Progenitor cell of endocrine pancreas (in vitro differentiated cells): Measurements from ENCODE around the gene C1orf87. TPM values are rescaled to one million over a fixed set of nuclear protein-coding genes. Genes with fewer than 3 reads are reported as not detected.

Source experiments
- DNase-seq: peaks from one replicate; pipeline ENCODE4 v3.0.0; 2021; ENCODE audit warnings: low spot score; ENCODE audit not compliant: unreplicated experiment
- H3K27ac Mint-ChIP-seq: 2 replicates; pipeline ENCODE4 v1.8.0; 2021; ENCODE audit warnings: mild to moderate bottlenecking, moderate library complexity, mixed read lengths
- H3K27me3 Mint-ChIP-seq: 2 replicates; pipeline ENCODE4 v1.8.0; 2021; ENCODE audit warnings: mixed read lengths
- H3K36me3 Mint-ChIP-seq: 2 replicates; pipeline ENCODE4 v1.8.0; 2022; ENCODE audit warnings: mixed read lengths; ENCODE audit not compliant: insufficient read depth
- H3K4me1 Mint-ChIP-seq: 2 replicates; pipeline ENCODE4 v1.8.0; 2021; ENCODE audit warnings: low read depth, mixed read lengths
- H3K4me3 Mint-ChIP-seq: 2 replicates; pipeline ENCODE4 v1.8.0; 2021; ENCODE audit warnings: low read depth, mild to moderate bottlenecking, moderate library complexity, mixed read lengths
- H3K9me3 Mint-ChIP-seq: 2 replicates; pipeline ENCODE4 v1.8.0; 2021; ENCODE audit warnings: low read depth, mixed read lengths
- CTCF ChIP-seq: fragments of 200-600 bp; sonication (generic); IDR thresholded peaks from one replicate; pipeline ENCODE4 v1.5.0; 2021; ENCODE audit warnings: antibody characterized with exemption, mild to moderate bottlenecking; ENCODE audit not compliant: unreplicated experiment
- total RNA-seq: library from RNA; stranded (reverse); gene quantifications from 2 replicates; pipeline ENCODE4 v1.2.1, GENCODE V29; 2021

The C1orf87 gene
- total RNA-seq, 1 donor from 2014 or later, result not detected

- H3K4me3 Mint-ChIP-seq, result no peak overlapping the region
- no peaks in the 10 kb centered on the region for H3K27me3 Mint-ChIP-seq
- TF ChIP-seq CTCF, result no peak
- no peak overlapping the region for H3K27ac Mint-ChIP-seq
- DNase-seq, result no peak
- no peaks in the 10 kb centered on the region for H3K36me3 Mint-ChIP-seq
- no peaks in the 10 kb centered on the region for H3K4me1 Mint-ChIP-seq
- peaks cover 15% of the 10 kb centered on the region for H3K9me3 Mint-ChIP-seq
Observed at GRCh38 chr1:60052601-60053000, 21.0 kb downstream of the C1orf87 start.

- TF ChIP-seq CTCF, result no peak
- no peaks in the 10 kb centered on the region for H3K36me3 Mint-ChIP-seq
- no peaks in the 10 kb centered on the region for H3K4me1 Mint-ChIP-seq
- H3K9me3 Mint-ChIP-seq, result peaks cover 15% of the 10 kb centered on the region
- no peak for DNase-seq
- H3K4me3 Mint-ChIP-seq, result no peak overlapping the region
- H3K27me3 Mint-ChIP-seq, result no peaks in the 10 kb centered on the region
- H3K27ac Mint-ChIP-seq, result no peak overlapping the region
Observed at GRCh38 chr1:60051191-60051590, 22.4 kb downstream of the C1orf87 start.

GRCh38 chr1:60049188-60049587 is 24.4 kb downstream of the C1orf87 start:
- TF ChIP-seq CTCF, result no peak
- H3K27ac Mint-ChIP-seq, result no peak overlapping the region
- H3K36me3 Mint-ChIP-seq, result no peaks in the 10 kb centered on the region
- no peaks in the 10 kb centered on the region for H3K27me3 Mint-ChIP-seq
- no peaks in the 10 kb centered on the region for H3K4me1 Mint-ChIP-seq
- DNase-seq, result no peak
- no peak overlapping the region for H3K4me3 Mint-ChIP-seq
- peaks cover 15% of the 10 kb centered on the region for H3K9me3 Mint-ChIP-seq

- no peak for TF ChIP-seq CTCF
Observed at GRCh38 chr1:60044881-60045280, 28.7 kb downstream of the C1orf87 start.

GRCh38 chr1:60041783-60042182 is 31.8 kb downstream of the C1orf87 start:
- H3K4me3 Mint-ChIP-seq, result no peak overlapping the region
- no peak for DNase-seq
- no peaks in the 10 kb centered on the region for H3K36me3 Mint-ChIP-seq
- H3K27ac Mint-ChIP-seq, result no peak overlapping the region
- TF ChIP-seq CTCF, result no peak
- no peaks in the 10 kb centered on the region for H3K9me3 Mint-ChIP-seq
- H3K27me3 Mint-ChIP-seq, result no peaks in the 10 kb centered on the region
- no peaks in the 10 kb centered on the region for H3K4me1 Mint-ChIP-seq

More at GRCh38 chr1:60044881-60045280, 28.7 kb downstream of the C1orf87 start:
- Mint-ChIP-seq H3K4me3 (no peak overlapping the region), H3K4me1 (no peaks in the 10 kb centered on the region), H3K27me3 (no peaks in the 10 kb centered on the region), H3K36me3 (no peaks in the 10 kb centered on the region), H3K9me3 (peaks cover 4% of the 10 kb centered on the region), H3K27ac (no peak overlapping the region)
- no peak for DNase-seq
